Activated CD4-positive, alpha-beta T cell treated with anti-CD3 and anti-CD28 coated beads, Interleukin-2, amount 50 U/mL, for 24 hours (primary cell): ENCODE data around the gene TEX2.

Source experiments
- DNase-seq, 2 donors: peaks; one replicate each; pipeline ENCODE4 v3.0.0-alpha.2; 2020; ENCODE audit warnings: low read depth in 1 of 2, low spot score in 1 of 2

TEX2 gene

DNA sequence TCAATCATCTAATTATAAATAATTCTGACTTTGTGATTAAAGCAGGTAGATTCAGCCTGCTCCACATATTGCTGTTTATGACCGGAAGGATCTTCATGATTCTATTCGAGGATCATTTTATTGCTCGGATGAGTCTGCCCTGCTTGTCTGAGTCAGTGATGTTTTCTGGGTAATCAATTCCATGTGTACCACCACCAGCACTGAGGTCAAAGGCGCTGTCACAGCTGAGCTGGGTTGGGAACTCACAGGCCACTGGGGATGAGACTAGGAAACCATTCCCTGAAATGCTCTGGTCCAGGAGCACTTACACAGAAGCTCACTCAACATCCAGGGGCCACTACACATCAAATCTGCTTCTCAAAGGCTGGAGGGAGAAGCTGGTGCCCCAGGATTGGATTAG lies 102.7 kb downstream of the TEX2 start:
- no peak for DNase-seq

DNA sequence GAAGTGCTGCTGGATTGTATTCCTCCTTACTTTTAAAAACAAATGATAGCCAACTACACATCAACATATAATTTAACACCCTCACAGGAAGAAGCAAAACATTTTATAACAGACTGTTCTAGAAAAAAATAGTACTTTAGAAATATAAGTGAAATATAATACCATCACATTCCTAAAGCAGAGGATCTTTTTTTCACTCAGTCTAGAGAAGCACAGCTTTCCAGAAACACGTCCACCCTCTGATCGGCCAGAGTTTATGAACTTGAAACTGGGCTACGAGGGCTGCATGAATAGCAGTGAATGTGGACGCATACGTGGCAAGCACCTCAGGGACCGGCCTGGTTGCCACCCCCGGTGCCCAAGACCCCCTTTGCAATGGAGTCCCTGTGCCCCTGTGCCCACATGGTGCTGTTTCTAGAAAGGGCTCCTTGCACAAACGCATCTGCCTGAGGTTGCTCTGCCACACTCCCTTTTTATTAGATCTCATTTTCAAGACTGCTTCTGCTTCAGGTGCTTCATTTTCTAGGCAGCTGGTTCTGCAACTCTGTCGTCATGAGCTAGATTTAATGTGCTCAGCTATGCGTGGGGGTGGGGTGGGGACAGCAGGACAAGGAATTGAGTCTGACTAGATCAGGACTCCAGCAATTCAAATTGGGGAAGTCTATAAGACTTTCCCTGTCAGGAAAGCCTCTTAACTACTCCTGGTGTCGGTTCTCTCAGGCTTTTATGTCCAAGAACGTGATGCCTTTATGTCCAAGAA lies 104.0 kb downstream of the TEX2 start:
- no peak for DNase-seq

DNA sequence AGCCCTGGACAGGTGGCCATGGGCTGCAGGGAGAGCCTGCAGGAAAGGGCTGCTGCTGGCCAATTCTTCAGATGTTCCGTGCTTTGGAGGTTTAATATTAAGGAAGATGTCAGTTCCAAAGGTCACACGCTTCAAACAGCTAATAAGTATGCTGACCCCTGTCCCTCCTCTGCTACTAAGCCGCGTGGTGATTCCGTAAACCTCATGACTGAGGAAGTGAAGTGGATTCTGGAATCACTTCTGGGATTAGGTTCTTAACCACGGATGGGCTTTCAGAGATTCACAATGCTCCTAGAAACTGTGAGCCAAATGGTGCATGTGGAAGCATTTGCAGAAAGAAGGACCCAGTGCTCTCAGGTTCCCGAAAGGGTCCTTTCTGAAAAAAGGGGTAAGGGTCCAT lies 104.7 kb downstream of the TEX2 start:
- no peak for DNase-seq

DNA sequence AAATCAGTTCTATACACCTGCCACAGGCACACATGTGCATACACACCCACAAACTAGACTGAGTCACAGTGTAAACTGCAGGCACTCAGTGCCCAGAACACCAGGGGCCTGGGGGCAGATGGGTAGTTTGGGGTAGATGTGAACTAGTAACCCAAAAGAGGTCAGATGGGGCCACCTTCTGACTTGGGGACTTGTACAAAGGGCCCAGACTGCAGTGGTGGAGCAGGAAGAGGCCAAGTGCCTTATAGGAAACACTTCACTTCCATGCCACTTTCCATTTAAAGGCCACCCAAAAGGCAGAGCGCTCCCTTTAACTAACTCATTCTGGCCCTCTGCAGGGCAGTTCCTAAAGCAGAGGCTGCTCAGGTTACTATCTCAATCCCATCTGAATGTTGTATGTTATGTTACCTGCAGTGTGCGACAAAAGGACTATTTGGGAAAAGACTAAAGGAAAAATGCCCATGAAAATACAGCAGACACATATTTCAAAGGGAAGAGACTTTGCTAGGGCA lies 105.3 kb downstream of the TEX2 start:
- no peak for DNase-seq

DNA sequence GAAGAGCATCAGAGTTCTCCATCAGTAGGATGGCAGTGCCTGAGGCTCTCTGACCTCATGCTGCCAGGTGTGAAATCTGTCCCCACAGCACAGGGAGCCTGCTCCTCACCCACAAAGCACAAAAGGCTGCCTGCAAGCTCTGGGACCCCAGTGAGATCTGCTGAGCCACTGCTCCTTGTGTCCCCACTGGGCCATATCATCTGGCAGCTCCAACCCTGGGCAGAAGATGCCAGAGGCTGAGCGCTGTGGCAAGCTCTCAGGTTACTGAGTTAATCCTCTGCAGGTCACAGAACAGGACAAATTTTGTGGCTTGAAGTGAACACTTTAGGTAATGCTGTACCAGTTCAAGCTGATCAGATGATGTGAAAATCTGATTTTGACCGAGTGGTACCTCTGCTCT lies 106.4 kb downstream of the TEX2 start:
- DNase-seq: no peak

DNA sequence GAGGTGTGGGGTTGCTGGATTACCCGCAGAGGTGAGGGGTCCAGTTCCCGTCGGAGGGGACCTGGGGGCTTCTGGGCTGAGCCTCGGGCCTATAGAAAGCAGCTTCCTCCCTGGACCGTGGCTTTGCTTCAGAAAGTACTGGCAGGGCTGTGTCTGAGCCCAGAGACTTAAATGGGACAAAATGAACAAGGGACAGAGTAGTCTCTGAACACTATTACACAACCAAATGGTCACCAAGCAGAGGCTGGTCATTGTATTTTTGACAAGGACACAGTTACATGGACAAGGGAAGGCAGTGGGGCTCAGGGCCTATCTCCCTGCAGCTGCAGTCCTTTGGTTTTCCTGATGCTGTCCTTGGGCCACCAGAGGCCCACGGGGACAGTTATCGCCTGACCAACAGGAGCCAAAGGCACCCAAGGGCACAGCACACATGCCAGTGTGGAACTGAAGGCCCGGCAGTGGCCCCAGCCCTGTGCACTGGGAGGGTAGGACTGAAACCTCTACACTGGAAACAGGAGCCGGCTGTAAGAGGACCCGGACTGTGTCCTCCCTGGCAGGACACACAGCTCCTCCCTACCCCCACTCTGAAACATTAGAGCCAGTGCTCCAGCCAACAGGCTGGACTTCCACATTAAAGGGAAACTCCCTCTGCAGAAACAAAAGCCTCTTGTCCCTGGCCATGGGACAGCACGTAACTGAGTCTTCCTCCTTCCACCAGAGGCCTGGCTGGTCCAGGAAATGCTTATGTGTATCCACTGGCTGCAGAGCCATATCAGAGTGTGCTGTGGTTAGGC lies 107.1 kb downstream of the TEX2 start:
- DNase-seq: no peak

DNA sequence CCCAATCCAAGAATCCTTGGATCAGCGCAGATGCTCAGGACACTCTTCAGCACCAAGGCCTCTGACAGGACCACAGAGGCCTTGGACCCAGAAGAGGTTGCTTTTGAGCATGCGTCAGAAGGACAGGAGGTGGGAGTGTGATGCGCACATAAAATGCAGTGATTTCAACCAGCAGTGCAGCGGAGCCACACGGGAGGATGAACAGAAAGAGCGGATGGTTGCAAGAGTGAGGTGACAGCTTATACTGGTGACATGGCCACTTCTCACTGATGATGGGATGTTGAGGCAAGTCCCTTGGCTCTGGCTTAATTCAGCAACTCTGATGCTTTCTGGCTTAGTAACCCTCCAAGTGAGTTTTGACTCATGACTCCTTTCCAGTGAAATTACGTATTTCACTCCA lies 107.9 kb downstream of the TEX2 start:
- DNase-seq: no peak

DNA sequence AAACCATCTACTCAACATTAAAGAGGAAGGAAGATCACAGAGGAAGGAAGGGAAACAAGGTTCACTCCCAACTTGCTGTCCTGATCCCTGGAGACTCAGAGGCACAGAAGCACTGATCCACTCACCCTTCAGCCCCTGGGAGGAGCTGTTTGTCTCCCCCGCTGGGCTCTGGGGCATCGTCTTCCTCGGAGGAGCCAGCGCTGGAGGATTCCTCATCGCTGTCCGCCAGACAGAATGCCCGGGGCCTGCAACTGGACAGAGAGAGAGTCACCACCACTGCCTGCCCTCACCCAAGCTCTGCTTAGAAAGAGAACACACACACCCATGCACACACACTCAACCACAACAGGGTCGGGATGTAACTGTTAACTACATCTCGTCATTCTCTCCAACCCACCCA lies 108.3 kb downstream of the TEX2 start:
- no peak for DNase-seq

DNA sequence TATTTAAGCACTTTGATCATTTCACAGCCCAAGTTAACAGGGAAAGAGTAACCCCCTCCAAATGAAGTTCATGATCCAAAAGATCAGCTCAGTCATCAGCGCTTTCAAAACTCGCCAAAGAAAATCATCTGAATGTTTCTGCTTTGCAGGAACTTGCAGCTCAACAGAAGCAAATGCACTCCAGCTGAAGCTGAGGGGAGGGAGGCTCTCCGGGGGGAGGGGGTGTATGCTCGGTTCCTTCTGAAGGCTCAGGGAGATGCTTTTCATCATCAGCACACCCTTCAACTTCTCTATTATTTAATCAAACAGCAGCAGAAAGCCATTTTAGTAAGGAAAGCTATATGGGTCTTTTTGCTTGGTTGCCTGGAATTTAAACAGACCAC lies 108.8 kb downstream of the TEX2 start:
- DNase-seq: no peak

DNA sequence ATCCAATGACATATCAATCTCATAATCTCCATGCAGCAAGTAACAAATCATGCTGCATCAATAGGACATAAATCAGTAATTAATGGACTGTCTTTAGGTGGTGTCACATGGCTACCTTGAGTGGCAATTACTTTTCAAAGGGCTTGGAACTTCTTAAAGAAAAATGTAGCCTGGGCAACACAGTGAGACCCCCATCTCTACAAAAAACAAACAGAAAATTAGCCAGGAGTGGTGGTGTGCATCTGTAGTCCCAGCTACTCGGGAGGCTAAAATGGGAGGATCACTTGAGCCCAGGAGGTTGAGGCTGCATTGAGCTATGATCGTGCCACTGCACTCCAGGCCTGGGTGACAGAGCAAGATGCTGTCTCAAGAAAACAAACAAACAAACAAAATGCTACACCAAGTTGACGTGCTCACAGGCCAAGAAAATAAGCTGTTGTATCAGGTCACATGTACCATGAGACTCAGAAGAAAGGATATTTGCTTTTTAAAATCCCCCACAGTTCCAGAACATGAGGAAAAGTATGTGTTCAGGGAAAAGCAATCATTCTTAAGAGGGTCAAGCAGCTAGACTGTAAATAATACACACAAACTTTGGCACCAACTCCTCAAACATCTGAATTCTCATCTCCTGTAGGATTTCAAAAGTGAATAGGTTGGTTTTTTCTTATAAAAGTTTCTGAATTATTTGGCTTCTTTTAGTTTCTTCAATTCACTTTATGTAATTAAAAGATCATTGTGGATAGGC lies 109.3 kb downstream of the TEX2 start:
- DNase-seq: no peak

DNA sequence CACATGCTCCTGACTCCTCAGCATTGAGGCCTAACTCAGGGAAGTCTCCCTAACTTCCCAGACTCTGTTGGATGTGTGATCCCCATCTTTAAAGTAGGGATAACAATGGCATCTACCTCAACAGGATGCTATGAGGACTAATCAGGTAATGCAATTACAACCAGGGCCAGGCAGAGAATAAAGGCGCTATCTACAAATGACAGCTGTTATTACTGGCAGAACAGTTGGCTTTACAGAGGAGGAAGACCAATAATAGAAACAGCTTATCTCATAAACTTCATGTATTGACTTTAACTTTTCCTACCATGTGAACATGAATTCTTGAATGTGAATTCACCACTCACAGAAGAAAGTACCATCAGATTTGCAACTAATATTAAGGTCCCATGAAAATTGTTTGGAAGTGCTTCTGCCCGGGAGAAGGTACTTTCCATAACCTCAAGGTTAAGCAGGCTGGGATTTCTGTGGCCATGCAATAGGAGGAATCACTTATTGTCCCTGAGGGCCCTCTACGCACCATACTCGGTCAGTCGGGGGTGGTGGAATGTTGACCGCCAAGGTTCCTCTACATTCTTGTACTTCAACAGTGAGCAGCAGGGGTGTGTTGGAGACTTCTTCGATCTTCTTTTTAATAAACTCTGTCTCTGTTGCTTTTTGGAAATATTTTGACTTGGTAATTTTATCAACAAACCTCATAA lies 110.5 kb downstream of the TEX2 start:
- no peak for DNase-seq

DNA sequence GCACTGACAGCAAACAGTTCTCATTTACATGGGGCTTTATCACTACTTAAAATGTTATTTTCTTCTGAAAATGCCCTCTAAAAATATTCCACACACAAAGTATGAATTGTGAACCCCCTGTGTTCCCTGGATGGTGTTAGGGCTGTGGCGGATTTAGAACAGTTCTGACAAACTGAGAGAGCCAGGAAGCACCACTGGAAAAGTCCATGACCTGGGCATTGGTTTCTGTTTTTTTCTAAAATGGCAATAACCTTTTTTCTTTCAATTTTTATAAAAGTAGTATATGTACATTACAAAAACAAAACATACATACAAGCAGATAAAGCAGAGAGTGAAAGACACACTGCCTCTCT lies 112.1 kb downstream of the TEX2 start:
- no peak for DNase-seq

DNA sequence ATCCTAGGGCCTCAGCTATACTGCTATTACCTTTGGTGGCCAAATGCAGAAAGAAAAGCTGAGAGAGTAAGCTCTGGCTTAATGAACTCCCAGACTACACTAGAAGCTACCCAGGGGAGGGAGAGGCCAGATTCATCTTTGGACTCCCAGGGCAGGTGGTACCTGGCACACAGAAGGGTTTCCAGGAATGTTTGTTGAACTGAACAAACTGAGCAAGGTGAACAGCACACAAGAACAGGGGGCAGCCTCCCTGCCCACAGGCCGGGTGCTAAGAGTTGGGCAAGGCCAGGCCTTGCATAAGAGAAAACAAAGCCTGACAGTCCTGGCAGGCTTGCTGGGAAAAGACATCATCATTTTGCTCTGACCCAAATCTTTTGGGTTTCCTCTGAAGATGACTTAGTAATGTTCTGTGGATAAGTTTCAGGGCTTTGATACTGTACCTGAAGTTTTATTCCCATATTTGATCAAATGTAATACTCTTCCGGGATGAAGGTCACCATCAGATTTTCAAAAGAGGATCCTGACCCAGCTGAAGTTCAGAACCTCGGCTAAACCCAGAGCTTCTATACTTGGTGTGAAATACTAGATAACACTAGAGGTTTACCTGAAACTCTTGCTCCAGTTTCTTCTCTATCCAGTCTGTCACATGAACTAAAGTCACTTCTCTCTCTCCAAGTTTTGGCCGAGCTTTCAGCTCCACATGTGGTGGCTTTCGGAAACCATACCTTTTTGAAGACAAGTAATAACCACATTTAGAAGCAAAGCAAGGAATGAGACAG lies 112.6 kb downstream of the TEX2 start:
- no peak for DNase-seq

DNA sequence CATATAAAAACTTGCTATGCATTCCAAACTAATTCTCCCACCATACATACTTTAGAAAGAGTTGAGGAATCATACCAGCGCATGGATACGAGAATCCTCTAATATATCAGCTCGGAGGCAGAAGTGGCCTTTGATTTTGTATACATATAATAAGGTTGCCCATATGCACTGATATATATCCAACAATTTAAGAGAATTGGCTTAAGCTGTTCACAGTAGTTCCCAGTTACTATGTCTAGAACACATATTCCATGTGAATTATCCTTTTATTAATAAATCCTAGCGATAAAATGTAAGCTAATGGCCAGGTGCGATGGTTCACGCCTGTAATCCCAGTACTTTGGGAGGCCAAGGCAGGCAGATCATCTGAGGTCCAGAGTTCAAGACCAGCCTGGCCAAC lies 113.9 kb downstream of the TEX2 start:
- DNase-seq: no peak

DNA sequence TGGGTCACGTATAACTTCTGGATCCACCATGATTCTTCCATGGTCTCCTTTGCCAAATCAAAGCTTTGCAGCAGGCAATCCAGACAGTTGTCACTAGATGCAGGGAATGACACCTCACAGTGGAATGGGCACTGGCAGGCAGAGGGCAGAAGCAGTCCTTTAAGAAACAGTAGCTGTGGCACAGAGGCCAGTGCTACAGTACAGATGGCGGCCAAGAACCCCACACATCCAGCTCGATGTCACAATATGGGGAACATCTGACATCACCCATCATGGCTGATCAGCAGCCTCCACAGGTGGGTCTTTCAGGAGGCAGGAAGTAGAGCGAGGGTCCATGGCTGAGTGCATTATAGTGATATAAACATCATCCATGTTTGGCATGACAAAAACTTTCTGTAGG lies 114.4 kb downstream of the TEX2 start:
- no peak for DNase-seq

DNA sequence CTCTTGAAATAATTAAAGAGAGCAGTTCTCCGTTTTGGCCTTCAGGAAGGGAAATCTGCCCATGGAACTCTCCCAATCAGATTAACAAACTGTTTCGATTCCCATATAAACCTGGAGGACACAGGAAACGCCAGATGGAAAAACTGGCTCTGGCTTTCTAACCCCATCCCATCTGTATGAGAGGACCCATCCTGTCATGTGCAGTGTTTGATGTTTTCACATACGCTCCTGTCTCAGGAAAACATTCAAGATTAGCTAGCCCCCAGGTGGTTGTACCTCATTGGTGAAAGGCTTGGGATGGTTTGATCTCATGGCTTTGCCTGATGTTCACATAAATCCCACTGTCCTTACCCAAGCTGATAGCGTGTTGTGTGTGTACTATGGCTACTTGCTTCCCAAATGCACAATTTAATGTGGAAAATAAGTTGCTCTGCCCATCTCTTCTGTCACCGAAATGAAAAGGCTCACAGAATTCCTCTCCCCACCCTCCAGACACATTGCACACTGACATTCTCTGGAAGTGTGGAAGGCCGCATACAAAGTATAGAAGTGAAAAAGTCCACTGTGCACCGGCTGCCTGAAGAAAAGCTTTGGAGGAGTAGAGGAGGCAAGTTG lies 114.9 kb downstream of the TEX2 start:
- DNase-seq: no peak

DNA sequence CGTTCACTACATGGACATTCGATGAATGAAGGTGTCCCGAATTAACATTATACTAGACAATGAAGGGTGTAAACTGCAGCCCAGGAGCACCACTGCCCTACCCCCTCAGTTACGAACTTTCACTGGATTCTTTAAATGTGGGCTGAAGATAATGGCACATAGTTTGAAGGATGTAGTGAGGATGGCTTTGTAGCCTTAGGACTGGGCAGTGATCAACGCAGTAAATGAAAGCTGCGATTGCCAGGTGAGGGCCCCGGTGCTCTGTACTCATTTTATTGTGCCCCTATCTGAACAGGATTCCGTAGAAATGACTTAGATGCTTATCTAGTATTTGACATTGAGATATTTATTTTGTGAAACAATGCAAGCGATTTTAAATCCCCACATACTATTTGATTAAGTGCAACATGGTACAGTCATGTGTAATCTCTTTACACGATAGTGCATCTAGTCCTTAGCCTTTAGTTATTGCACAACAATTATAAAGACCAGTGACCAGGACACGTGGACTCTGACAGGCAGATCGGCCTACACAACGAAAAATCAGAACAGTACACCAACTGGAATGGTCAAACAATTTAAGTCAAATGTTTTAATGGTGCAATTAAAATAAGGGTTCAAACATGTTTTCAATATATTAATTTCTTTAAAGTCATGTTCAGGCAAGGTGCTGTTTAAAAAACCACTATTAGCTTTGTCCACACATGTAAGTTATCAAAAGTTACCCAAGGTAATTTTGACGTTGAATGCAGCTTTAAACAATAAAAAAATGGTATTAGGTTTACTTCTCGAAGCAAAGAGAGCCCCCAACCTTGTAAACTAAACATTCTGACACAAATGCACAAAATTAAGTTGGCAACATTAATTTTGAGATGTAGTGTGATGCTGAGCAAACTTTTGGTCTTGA lies 115.7 kb downstream of the TEX2 start:
- peak in 1 of 2 donors; percentile 27 for DNase-seq

DNA sequence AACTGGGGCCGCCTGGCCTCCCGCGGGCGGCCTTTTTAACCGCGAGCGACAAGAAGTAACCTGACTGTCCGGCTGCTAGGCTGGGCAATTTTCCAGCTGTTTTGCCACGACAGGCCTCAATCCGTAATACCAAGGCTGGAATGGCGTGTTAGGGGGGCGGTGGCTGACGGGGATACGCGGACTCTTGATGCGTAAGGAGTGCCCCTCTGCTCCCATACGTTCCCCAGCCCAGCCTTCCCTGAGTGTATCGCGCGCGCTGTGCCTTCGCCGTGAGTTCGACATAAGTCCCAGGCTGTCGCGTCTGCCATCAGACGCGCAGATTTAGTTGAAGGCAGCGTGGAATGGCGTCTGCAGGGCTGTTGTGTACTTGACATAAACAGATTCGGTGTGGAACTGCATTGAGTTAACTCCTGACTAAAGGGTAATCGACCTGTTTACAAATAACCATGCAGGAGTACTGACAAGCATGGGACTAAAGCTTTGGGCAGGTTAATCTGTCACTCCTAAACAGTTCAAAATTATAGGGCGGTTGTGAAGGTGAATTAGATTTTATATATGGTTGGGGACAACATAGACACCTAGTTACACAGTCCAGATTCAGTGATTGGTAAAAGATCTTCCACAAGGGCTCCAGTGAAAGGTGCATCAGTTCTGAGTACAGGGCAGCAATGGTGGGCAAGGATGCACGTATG lies 116.5 kb downstream of the TEX2 start:
- peak; percentile 41 to 45 for DNase-seq
